ENCODE measurements around the gene GATAD2A. TPM values are rescaled to one million over a fixed set of nuclear protein-coding genes. Genes with fewer than 3 reads are reported as not detected.
A peak's percentile ranks its signal among the peaks of the same experiment; 100 is the strongest.
"Not testable (repeated sequence)": the region's sequence is repeated elsewhere in the genome, so short reads cannot be mapped to it uniquely, and the experiment has no call there.

GATAD2A gene, protein sequence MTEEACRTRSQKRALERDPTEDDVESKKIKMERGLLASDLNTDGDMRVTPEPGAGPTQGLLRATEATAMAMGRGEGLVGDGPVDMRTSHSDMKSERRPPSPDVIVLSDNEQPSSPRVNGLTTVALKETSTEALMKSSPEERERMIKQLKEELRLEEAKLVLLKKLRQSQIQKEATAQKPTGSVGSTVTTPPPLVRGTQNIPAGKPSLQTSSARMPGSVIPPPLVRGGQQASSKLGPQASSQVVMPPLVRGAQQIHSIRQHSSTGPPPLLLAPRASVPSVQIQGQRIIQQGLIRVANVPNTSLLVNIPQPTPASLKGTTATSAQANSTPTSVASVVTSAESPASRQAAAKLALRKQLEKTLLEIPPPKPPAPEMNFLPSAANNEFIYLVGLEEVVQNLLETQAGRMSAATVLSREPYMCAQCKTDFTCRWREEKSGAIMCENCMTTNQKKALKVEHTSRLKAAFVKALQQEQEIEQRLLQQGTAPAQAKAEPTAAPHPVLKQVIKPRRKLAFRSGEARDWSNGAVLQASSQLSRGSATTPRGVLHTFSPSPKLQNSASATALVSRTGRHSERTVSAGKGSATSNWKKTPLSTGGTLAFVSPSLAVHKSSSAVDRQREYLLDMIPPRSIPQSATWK
- 139 and 142 TPM in 2 replicates for total RNA-seq

DNA sequence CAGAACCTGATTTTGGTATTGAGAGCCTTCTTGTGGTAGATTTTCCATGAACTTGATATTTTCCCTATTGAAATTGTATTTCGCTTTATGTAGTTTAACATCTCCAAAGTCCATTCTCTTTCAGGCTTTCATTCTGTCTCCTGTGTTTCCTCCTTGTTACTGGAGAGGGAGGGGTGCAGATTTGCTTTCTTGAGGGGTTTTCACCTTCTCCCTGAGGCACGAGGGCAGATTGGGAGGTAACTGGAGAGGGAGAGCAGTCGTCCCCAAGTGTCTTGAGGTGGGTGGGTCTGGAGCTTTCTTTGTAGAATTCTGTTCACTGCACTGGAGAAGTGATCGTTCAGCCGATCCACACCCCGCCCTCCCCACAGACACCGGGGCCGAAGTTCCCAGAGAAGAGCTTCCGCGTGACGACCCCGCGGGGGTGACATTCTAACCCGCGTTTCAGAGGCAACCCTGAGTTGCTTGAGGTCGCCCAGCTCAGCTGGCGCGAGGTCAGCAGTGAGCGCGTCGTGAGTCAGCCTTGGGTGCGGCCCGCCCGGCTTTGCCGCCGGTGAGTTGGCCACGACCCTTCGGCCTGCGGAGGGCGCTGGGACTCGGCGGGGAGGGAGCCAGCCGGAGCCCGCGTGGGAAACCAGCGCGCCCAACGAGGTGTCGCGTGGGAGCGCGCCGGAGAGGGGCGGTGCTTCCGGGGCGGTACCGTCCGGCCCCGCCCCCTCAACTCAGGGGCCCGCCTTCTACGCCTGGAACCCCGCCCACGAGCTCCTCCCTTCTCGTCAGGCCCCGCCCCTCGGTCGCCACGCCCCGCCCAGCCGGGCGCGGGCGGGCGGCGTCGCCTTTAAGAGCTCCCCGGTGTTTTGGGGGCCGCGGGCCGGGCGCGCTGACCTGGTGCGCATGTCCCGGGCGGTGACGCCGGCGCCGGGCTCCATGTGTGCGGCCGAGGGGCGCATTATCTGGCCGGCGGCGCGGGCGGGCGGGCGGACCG, at the start of gene GATAD2A:
Gene GATAD2A, plus strand, starts transcription at position 797 of the 982 bp plus-strand sequence. CDS start 59,671 bp downstream, outside the sequence.
- no peaks in the 10 kb centered on the region for H3K27me3 Mint-ChIP-seq (ENCODE audit: insufficient read depth)
- H3K36me3 Mint-ChIP-seq (ENCODE audit: low read depth), result peaks cover 13% of the 10 kb centered on the region
- intact Hi-C loops (cut with micrococcal nuclease), result loop anchor here (1.0 to 5.0 kb wide), 9 partner anchors 20 to 373 kb away; partner anchors contain the start of genes ARMC6, ATP13A1, BORCS8 and MAU2
- H3K9me3 Mint-ChIP-seq, result no peaks in the 10 kb centered on the region
- DNase-seq (ENCODE audit: low spot score), result peak; percentile 88
- H3K4me1 Mint-ChIP-seq (ENCODE audit: low read depth), result peaks cover 60% of the 10 kb centered on the region
- H3K4me3 Mint-ChIP-seq, result peak within 1 kb of the TSS; percentile 99
- peak within 1 kb of the TSS; percentile 97 for H3K27ac Mint-ChIP-seq

DNA sequence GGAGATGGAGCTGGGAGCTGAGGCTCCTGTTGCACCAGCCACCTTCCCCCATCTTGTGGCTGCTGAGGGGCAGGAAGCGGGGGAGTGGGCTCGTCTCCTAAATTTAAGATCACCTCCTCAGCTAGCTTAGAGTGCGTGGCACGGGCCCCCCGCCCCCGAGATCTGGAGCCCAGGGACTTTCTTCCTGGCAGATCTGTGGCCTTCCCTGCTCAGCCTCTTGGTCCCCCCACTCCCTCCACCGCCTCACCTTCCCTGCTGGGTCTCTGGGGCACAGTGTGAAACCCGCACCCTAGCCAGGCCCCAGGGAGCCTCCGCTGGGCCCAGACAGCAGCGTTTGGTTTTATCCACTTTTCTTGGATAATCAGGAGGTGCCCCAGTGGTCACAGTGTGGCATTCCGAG, 49.0 kb upstream of the GATAD2A start:
- no peak overlapping the region for H3K27ac Mint-ChIP-seq
- DNase-seq (ENCODE audit: low spot score), result no peak
- intact Hi-C loops (cut with micrococcal nuclease), result no loop called here
- H3K4me1 Mint-ChIP-seq (ENCODE audit: low read depth), result peaks cover 23% of the 10 kb centered on the region
- H3K36me3 Mint-ChIP-seq (ENCODE audit: low read depth), result peaks cover 16% of the 10 kb centered on the region
- no peak overlapping the region for H3K4me3 Mint-ChIP-seq
- no peaks in the 10 kb centered on the region for H3K27me3 Mint-ChIP-seq (ENCODE audit: insufficient read depth)
- no peaks in the 10 kb centered on the region for H3K9me3 Mint-ChIP-seq

DNA sequence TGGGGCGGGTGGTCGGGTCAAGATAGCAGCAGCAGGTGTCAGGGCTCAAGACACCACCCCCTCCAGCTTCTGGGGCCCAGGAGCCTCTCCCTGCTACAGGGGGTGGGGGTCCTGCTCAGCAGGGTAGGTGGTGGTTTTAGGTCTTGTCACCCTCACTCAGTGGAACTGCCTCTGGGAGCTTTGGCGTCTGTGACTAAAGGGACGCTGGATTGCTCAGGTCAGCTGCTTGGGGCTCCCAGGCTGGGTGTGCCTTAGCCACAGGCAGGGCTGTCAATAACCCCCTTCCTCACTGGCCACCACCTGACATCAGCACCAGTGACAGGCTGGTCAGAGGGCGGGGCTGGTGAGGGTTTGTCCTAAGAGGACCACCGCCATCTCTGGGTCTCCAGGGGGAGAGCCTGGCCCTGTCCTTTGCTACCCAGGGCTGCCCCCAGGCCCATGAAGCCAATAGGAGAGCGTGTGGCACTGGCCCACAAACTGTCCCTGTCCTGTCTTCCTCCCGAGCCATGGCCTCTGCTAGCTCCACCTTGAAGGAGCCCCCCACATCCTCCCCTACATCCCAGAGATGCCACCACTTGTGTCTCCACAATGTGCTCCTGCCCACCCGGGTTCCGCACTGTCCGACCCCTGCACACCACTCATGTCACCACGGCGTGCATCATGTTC, 48.4 kb upstream of the GATAD2A start:
- Mint-ChIP-seq H3K36me3 (ENCODE audit: low read depth) (peaks cover 14% of the 10 kb centered on the region), H3K4me3 (no peak overlapping the region), H3K27ac (no peak overlapping the region), H3K4me1 (ENCODE audit: low read depth) (peaks cover 23% of the 10 kb centered on the region), H3K27me3 (ENCODE audit: insufficient read depth) (no peaks in the 10 kb centered on the region), H3K9me3 (no peaks in the 10 kb centered on the region)
- intact Hi-C loops (cut with micrococcal nuclease), result no loop called here
- DNase-seq (ENCODE audit: low spot score), result no peak

DNA sequence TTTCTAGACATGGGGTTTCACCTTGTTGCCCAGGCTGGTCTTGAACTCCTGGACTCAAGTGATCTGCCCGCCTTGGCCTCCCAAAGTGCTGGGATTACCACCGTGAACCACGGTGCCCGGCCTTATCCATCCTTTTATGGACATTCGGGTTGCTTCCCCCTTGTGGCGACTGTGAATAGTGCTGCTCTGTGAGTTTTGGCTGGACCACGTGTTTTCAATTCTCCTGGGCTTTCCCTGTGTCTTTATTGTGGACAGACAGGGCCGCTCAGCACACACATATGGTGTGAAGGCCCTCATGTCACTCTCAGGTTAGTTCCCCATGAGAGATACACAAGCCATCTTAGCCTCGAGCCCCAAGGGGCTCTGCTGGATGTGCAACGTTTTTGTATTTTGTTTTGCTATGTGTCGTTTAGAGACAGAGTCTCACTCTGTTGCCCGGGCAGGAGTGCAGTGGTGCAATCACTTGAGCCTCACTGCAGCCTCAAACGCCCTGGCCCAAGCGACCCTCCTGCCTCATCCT, 44.3 kb upstream of the GATAD2A start:
- H3K27ac Mint-ChIP-seq, result peak overlapping the region; percentile 52
- no peak overlapping the region for H3K4me3 Mint-ChIP-seq

DNA sequence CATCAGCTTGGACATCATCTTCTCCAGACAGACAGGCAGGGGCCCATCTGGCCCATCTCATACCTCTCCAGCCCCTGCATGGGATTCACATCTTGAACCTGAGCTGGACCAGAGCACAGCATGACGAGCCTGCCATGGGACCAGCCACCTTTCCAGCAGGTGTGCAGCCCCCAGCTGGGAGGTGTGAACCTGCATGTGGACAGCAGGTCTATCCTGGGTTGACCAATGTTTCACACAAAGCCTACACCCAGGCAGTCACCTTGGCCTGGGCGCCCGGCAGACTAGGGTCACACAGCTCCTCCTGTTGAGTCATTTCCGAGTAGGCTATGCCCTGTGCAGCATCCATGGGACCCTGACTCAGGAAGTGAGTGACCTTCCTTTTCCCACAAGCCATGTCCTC, 43.4 kb upstream of the GATAD2A start:
- Mint-ChIP-seq H3K27ac (peak overlapping the region; percentile 51), H3K4me1 (ENCODE audit: low read depth) (peaks cover 36% of the 10 kb centered on the region), H3K36me3 (ENCODE audit: low read depth) (peaks cover 4% of the 10 kb centered on the region), H3K27me3 (ENCODE audit: insufficient read depth) (no peaks in the 10 kb centered on the region), H3K9me3 (no peaks in the 10 kb centered on the region), H3K4me3 (no peak overlapping the region)
- intact Hi-C loops (cut with micrococcal nuclease), result no loop called here
- no peak for DNase-seq (ENCODE audit: low spot score)

More for the DNA sequence above, 44.3 kb upstream of the GATAD2A start:
- Mint-ChIP-seq H3K36me3 (ENCODE audit: low read depth) (peaks cover 4% of the 10 kb centered on the region), H3K4me1 (ENCODE audit: low read depth) (peaks cover 30% of the 10 kb centered on the region), H3K27me3 (ENCODE audit: insufficient read depth) (no peaks in the 10 kb centered on the region), H3K9me3 (no peaks in the 10 kb centered on the region)
- intact Hi-C loops (cut with micrococcal nuclease), result loop anchor here (1.0 to 2.0 kb wide), 3 partner anchors 41 to 174 kb away; partner anchors contain the start of genes MAU2 and SUGP1
- peak; percentile 65 for DNase-seq (ENCODE audit: low spot score)

DNA sequence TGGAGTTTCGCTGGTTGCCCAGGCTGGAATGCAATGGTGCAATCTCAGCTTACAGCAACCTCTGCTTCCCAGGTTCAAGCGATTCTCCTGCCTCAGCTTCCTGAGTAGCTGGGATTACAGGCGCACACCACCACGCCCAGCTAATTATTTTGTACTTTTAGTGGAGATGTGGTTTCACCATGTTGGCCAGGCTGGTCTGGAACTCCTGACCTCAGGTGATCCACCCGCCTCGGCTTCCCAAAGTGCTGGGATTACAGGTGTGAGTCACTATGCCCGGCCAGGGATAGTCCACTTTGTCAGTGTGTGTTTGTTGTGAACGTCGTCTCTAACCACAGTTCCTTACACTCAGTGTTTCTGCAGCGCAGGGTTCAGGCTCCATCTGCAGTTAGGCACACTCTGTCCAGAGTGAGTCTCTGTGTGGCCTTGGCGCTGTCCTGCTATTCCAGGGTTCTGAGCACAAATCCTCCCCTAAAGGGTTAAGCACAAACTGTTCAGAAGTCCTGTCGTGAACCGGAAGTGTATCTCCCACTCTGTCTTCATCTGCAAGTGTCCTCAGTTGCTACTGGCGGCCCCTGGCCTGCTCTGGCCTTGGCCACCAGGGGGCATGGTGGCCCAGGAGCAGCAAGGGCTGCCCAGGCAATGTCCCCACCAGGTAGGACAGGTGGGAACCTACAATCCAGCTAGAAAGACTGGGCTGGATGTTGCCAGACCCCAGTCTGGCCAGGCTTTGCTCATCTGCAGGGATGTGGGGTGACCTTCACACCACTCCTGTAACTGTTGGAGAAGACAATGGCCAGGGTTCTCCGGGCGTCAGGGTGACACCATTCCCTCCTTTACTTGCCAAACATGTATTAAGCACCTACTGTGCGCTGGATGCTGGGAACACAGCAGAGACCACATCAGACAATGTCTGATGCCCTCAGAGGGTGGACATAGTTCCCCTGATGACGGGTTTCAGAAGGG, 38.8 kb upstream of the GATAD2A start:
- H3K27ac Mint-ChIP-seq, result no peak overlapping the region
- no peaks in the 10 kb centered on the region for H3K9me3 Mint-ChIP-seq
- intact Hi-C loops (cut with micrococcal nuclease), result loop anchor here (1.0 to 2.0 kb wide), 4 partner anchors 19 to 124 kb away; no protein-coding TSS in a partner anchor
- peak overlapping the region; percentile 55 for H3K4me3 Mint-ChIP-seq
- DNase-seq (ENCODE audit: low spot score), result peak; percentile 66
- H3K27me3 Mint-ChIP-seq (ENCODE audit: insufficient read depth), result no peaks in the 10 kb centered on the region
- H3K4me1 Mint-ChIP-seq (ENCODE audit: low read depth), result peaks cover 14% of the 10 kb centered on the region
- H3K36me3 Mint-ChIP-seq (ENCODE audit: low read depth), result no peaks in the 10 kb centered on the region

DNA sequence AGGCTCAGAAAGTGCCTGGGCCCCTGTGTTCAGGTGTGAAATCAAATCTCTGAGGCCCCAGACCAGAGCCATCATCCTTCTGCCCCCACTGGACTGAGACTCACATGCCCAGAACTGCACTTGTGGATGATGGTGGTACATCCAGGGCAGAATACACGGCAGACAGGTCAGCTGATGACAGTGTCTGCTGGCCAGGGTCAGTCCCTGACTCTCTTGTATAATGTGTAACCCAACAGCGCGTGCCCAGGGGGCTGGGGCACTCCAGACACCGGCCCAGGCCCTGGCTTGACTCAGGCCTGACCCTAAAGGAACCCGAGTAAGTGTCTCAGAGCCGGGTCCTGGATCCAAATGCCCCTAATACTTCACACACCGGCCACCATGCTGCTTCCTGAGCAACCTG, 37.4 kb upstream of the GATAD2A start:
- intact Hi-C loops (cut with micrococcal nuclease), result no loop called here
- DNase-seq (ENCODE audit: low spot score), result no peak
- Mint-ChIP-seq H3K27me3 (ENCODE audit: insufficient read depth) (no peaks in the 10 kb centered on the region), H3K27ac (no peak overlapping the region), H3K4me1 (ENCODE audit: low read depth) (peaks cover 19% of the 10 kb centered on the region), H3K36me3 (ENCODE audit: low read depth) (no peaks in the 10 kb centered on the region), H3K4me3 (no peak overlapping the region), H3K9me3 (no peaks in the 10 kb centered on the region)

DNA sequence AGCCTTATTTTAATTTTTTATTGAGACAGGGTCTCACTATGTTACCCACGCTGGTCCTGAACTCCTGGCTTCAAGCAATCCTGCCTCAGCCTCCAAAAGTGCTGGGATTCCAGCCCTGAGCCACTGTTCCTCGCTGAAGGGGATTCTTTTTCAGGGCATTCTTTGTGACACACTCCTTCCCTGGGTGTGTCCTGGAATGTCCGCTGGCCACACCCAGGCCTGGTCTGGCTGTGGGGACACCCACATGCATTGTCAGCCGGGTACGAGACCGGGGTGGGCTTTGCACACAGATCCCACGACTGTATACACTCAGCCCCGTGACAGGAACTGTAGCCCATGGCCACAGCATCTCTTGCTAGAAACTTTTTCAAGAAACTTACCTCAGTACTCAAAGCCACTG, 34.4 kb upstream of the GATAD2A start:
- Mint-ChIP-seq H3K4me3 (no peak overlapping the region), H3K27ac (no peak overlapping the region), H3K27me3 (ENCODE audit: insufficient read depth) (no peaks in the 10 kb centered on the region), H3K9me3 (no peaks in the 10 kb centered on the region), H3K4me1 (ENCODE audit: low read depth) (peaks cover 15% of the 10 kb centered on the region), H3K36me3 (ENCODE audit: low read depth) (no peaks in the 10 kb centered on the region)
- DNase-seq (ENCODE audit: low spot score), result no peak
- intact Hi-C loops (cut with micrococcal nuclease), result no loop called here

DNA sequence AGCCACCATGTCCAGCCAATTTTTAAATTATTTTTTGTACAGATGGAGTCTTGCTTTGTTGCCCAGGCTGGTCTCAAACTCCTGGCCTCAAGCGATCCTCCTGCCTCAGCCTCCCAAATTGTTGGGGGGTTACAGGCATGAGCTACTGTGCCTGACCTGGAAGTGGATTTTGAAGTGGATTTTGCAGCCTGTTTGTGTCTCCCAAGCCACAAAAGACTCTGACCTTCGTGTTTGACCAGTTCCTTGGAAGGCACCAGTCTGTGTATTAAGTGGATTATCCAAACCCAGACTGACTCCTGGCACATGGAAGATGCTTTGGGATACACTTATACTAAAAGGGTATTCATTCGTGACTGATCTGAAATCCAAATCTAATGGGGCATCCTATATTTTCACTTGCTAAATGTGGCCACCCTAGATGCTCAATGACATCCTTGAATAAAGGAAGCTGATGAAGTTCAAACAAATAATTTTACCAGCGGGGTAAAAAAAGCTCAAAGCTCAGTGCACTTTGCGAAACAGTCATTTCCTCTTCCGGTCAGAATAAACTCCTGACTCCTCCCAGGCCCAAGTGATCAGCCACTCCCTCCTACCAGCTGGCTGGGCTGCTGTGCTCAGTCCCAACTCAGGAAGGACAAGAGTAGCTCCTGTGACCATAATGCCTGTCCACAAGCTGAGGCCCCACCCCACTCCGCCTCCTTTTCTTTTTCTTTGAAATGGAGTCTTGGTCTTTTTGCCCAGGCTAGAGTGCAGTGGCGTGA, 32.6 kb upstream of the GATAD2A start:
- Mint-ChIP-seq H3K4me1 (ENCODE audit: low read depth) (peaks cover 8% of the 10 kb centered on the region), H3K27me3 (ENCODE audit: insufficient read depth) (no peaks in the 10 kb centered on the region), H3K36me3 (ENCODE audit: low read depth) (no peaks in the 10 kb centered on the region), H3K4me3 (no peak overlapping the region), H3K27ac (peak overlapping the region; percentile 85), H3K9me3 (no peaks in the 10 kb centered on the region)
- peak; percentile 17 for DNase-seq (ENCODE audit: low spot score)
- intact Hi-C loops (cut with micrococcal nuclease), result no loop called here

DNA sequence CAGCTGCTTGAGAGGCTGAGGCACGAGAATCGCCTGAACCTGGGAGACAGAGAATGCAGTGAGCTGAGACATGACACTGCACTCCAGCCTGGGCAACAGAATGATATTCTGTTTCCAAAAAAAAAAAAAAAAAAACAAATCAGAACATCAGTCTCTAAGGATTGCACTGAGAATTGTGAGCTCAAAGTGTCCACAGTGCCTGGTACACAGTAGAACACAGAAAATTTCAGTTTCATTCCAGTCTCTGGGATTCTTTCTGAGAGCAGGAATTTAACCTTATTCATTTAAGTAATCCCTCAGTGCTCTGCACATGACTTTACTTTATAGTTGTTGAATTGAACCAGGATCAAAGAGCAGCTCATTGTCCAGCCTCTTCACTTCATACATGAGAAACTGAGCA, 25.9 kb upstream of the GATAD2A start:
- H3K9me3 Mint-ChIP-seq, result no peaks in the 10 kb centered on the region
- H3K27me3 Mint-ChIP-seq (ENCODE audit: insufficient read depth), result peaks cover 2% of the 10 kb centered on the region
- H3K36me3 Mint-ChIP-seq (ENCODE audit: low read depth), result no peaks in the 10 kb centered on the region
- H3K27ac Mint-ChIP-seq, result no peak overlapping the region
- no peak overlapping the region for H3K4me3 Mint-ChIP-seq
- no peak for DNase-seq (ENCODE audit: low spot score)
- intact Hi-C loops (cut with micrococcal nuclease), result no loop called here
- H3K4me1 Mint-ChIP-seq (ENCODE audit: low read depth), result peaks cover 7% of the 10 kb centered on the region

DNA sequence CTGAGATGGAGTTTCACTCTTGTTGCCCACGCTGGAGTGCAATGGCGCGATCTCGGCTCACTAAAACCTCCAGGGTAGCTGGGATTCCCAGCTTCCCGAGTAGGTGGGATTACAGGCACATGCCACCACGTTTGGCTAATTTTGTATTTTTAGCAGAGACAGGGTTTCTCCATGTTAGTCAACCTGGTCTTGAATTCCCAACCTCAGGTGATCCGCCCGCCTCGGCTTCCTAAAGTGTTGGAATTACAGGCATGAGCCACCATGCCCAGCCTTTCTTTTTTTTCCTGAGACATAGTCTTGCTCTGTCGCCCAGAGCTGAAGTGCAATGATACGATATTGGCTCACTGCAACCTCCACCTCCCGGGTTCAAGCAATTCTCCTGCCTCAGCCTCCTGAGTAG, 25.2 kb upstream of the GATAD2A start:
- H3K4me1 Mint-ChIP-seq (ENCODE audit: low read depth); H3K27ac Mint-ChIP-seq; H3K4me3 Mint-ChIP-seq; H3K9me3 Mint-ChIP-seq; H3K36me3 Mint-ChIP-seq (ENCODE audit: low read depth); intact Hi-C loops (cut with micrococcal nuclease); DNase-seq (ENCODE audit: low spot score); H3K27me3 Mint-ChIP-seq (ENCODE audit: insufficient read depth): not testable (repeated sequence)
